Activated T-helper 1 cell treated with anti-CD3 and anti-CD28 coated beads, Interleukin-12 subunit alpha, Interleukin-12 subunit beta, Interleukin-2, Interleukin-4 antibody, amounts not matched to agents 30 ng/mL and 10 ng/mL and 1 ng/mL, durations not matched to agents 14 hours and 24 hours and 36 hours (primary cell): ENCODE data around the gene DAPK1. TPM values are rescaled to one million over a fixed set of nuclear protein-coding genes. Genes with fewer than 3 reads are reported as not detected.

Experiments used
- DNase-seq: peaks from one replicate; pipeline ENCODE4 v3.0.0; 2021; ENCODE audit warnings: low spot score
- H3K27ac Mint-ChIP-seq: one replicate; pipeline ENCODE4 v1.8.0; 2021; ENCODE audit warnings: mild to moderate bottlenecking, mixed read lengths
- H3K27me3 Mint-ChIP-seq: one replicate; pipeline ENCODE4 v1.8.0; 2022; ENCODE audit warnings: mild to moderate bottlenecking, moderate library complexity, mixed read lengths; ENCODE audit not compliant: insufficient read depth
- H3K36me3 Mint-ChIP-seq: one replicate; pipeline ENCODE4 v1.8.0; 2021; ENCODE audit warnings: low read depth, mixed read lengths
- H3K4me1 Mint-ChIP-seq: one replicate; pipeline ENCODE4 v1.8.0; 2021; ENCODE audit warnings: low read depth, mixed read lengths
- H3K4me3 Mint-ChIP-seq: one replicate; pipeline ENCODE4 v1.8.0; 2021; ENCODE audit warnings: mild to moderate bottlenecking, moderate library complexity, mixed read lengths
- H3K9me3 Mint-ChIP-seq: one replicate; pipeline ENCODE4 v1.8.0; 2021; ENCODE audit warnings: mixed read lengths
- intact Hi-C: fragments of 100-400 bp; cut with micrococcal nuclease; formaldehyde crosslinking; loops from one replicate; pipeline ENCODE4 v1.15.1; 2024
- total RNA-seq: library from RNA; stranded (reverse); gene quantifications from 2 replicates; pipeline ENCODE4 v1.2.3, GENCODE V29; 2022

The DAPK1 gene
- total RNA-seq, 1 donor from 2014 or later = 2.8 TPM

GRCh38 chr9:87648606-87649005 is 150.9 kb downstream of the DAPK1 start:
- intact Hi-C loops = no loop called here
- H3K36me3 Mint-ChIP-seq = no peaks in the 10 kb centered on the region
- H3K27ac Mint-ChIP-seq = no peak overlapping the region
- no peaks in the 10 kb centered on the region for H3K9me3 Mint-ChIP-seq
- DNase-seq = no peak
- H3K4me1 Mint-ChIP-seq = no peaks in the 10 kb centered on the region
- H3K27me3 Mint-ChIP-seq = no peaks in the 10 kb centered on the region
- no peak overlapping the region for H3K4me3 Mint-ChIP-seq

- peaks cover 3% of the 10 kb centered on the region for H3K27me3 Mint-ChIP-seq
- DNase-seq = no peak
- H3K4me3 Mint-ChIP-seq = no peak overlapping the region
- no peak overlapping the region for H3K27ac Mint-ChIP-seq
- no peaks in the 10 kb centered on the region for H3K4me1 Mint-ChIP-seq
- intact Hi-C loops = no loop called here
- H3K36me3 Mint-ChIP-seq = no peaks in the 10 kb centered on the region
- H3K9me3 Mint-ChIP-seq = no peaks in the 10 kb centered on the region
Measured at GRCh38 chr9:87650611-87651295, 153.1 kb downstream of the DAPK1 start.

DNA sequence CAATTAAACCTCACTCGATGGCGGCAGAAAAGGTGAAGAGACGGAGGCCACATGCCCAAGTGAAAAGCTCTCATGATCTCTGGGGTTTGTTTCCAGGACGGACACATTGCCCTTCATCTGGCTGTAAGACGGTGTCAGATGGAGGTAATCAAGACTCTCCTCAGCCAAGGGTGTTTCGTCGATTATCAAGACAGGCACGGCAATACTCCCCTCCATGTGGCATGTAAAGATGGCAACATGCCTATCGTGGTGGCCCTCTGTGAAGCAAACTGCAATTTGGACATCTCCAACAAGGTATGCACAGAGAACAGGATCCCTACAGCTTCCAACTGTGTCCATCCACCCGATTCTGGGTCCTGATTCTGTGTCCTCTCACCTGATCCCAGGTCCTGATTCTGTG is 153.8 kb downstream of the DAPK1 start:
- Mint-ChIP-seq H3K4me3 (no peak overlapping the region), H3K9me3 (no peaks in the 10 kb centered on the region), H3K27ac (no peak overlapping the region), H3K36me3 (no peaks in the 10 kb centered on the region), H3K4me1 (no peaks in the 10 kb centered on the region), H3K27me3 (peaks cover 3% of the 10 kb centered on the region)
- intact Hi-C loops = no loop called here
- DNase-seq = no peak

- no peaks in the 10 kb centered on the region for H3K36me3 Mint-ChIP-seq
Measured at GRCh38 chr9:87653941-87654340, 156.3 kb downstream of the DAPK1 start.

DNA sequence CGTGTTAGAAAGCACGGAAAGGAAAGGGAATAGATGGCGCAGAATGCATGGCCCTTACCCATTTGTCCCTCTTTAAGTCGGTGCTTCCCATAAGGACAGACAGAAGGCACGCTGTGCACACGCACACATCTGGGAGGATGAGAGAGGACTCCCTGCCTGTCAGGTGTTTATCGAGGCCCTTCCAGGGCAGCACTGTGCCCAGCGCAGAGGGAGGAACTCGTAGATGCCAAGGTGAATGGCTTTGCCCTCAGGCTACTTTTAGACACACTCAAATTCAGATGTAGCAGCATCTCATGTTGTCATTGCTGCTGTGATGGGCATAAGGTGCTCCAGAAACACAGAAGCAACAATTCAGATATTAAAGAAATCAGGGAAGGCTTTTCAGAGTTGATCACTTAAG is 158.1 kb downstream of the DAPK1 start:
- H3K36me3 Mint-ChIP-seq = no peaks in the 10 kb centered on the region
- peaks cover 6% of the 10 kb centered on the region for H3K27me3 Mint-ChIP-seq
- no peak for DNase-seq
- no peaks in the 10 kb centered on the region for H3K9me3 Mint-ChIP-seq
- no peaks in the 10 kb centered on the region for H3K4me1 Mint-ChIP-seq
- intact Hi-C loops = no loop called here
- H3K4me3 Mint-ChIP-seq = no peak overlapping the region
- H3K27ac Mint-ChIP-seq = no peak overlapping the region

More at GRCh38 chr9:87653941-87654340, 156.3 kb downstream of the DAPK1 start:
- Mint-ChIP-seq H3K9me3 (no peaks in the 10 kb centered on the region), H3K4me3 (no peak overlapping the region), H3K4me1 (no peaks in the 10 kb centered on the region), H3K27me3 (peaks cover 6% of the 10 kb centered on the region), H3K27ac (no peak overlapping the region)
- no peak for DNase-seq
- intact Hi-C loops = no loop called here

DNA sequence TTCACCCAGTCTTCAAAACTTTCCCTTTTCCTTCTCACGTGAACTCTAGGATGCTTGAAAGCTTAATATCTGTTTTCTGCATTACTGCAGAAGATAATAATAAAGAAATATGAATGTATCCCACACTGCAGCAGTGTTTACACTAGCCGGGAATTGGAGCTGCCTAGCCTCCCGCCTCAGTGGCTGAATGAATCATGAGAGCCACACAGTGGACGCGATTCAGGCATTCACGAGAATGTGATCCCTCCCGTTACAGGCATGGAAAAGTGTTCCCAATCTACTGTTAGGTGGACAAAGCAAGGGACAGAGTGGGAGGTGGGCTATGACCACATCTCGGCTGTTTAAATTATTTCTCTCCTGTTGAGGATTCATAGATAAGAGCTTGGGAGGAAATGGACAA is 158.8 kb downstream of the DAPK1 start:
- no peak for DNase-seq
- Mint-ChIP-seq H3K27ac (no peak overlapping the region), H3K4me3 (no peak overlapping the region), H3K27me3 (peaks cover 6% of the 10 kb centered on the region), H3K36me3 (no peaks in the 10 kb centered on the region), H3K4me1 (no peaks in the 10 kb centered on the region), H3K9me3 (no peaks in the 10 kb centered on the region)
- intact Hi-C loops = no loop called here

- no peak for DNase-seq
- no peaks in the 10 kb centered on the region for H3K4me1 Mint-ChIP-seq
Measured at GRCh38 chr9:87657190-87657589, 159.5 kb downstream of the DAPK1 start.

DNA sequence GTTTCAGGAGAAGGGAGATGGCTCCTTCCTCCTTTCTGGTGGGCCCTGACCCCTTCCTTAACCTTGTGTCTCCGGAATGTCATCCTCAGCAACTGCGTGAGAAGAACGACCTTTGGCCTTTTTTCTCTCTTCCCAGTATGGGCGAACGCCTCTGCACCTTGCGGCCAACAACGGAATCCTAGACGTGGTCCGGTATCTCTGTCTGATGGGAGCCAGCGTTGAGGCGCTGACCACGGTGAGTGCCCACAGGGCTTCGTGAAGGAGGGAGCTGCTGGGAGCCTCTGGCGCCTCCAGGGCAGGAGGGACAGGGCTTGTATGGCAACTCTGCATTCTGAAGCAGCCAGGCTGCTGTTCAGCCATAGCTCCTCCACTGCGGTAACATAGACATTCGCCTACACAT is 160.2 kb downstream of the DAPK1 start:
- H3K27me3 Mint-ChIP-seq = peaks cover 6% of the 10 kb centered on the region
- no peaks in the 10 kb centered on the region for H3K4me1 Mint-ChIP-seq
- no peak overlapping the region for H3K27ac Mint-ChIP-seq
- no peaks in the 10 kb centered on the region for H3K9me3 Mint-ChIP-seq
- H3K36me3 Mint-ChIP-seq = no peaks in the 10 kb centered on the region
- H3K4me3 Mint-ChIP-seq = no peak overlapping the region
- DNase-seq = no peak
- intact Hi-C loops = no loop called here

More at GRCh38 chr9:87657190-87657589, 159.5 kb downstream of the DAPK1 start:
- H3K9me3 Mint-ChIP-seq = no peaks in the 10 kb centered on the region
- H3K27ac Mint-ChIP-seq = no peak overlapping the region
- H3K4me3 Mint-ChIP-seq = no peak overlapping the region
- H3K27me3 Mint-ChIP-seq = peaks cover 6% of the 10 kb centered on the region
- intact Hi-C loops = no loop called here
- no peaks in the 10 kb centered on the region for H3K36me3 Mint-ChIP-seq

- no peaks in the 10 kb centered on the region for H3K36me3 Mint-ChIP-seq
- H3K4me1 Mint-ChIP-seq = no peaks in the 10 kb centered on the region
- H3K27me3 Mint-ChIP-seq = peaks cover 6% of the 10 kb centered on the region
- H3K4me3 Mint-ChIP-seq = no peak overlapping the region
- no peak overlapping the region for H3K27ac Mint-ChIP-seq
- no peak for DNase-seq
- H3K9me3 Mint-ChIP-seq = no peaks in the 10 kb centered on the region
- intact Hi-C loops = no loop called here
Measured at GRCh38 chr9:87658511-87658910, 160.8 kb downstream of the DAPK1 start.

GRCh38 chr9:87659534-87660419 is 162.1 kb downstream of the DAPK1 start:
- no peak overlapping the region for H3K4me3 Mint-ChIP-seq
- no peaks in the 10 kb centered on the region for H3K9me3 Mint-ChIP-seq
- no peaks in the 10 kb centered on the region for H3K4me1 Mint-ChIP-seq
- H3K36me3 Mint-ChIP-seq = no peaks in the 10 kb centered on the region
- H3K27me3 Mint-ChIP-seq = peaks cover 3% of the 10 kb centered on the region
- no peak overlapping the region for H3K27ac Mint-ChIP-seq
- intact Hi-C loops = loop anchor here (10.0 kb wide), 1 partner anchor 1245 kb away; no protein-coding TSS in a partner anchor
- no peak for DNase-seq

GRCh38 chr9:87661241-87661640 is 163.6 kb downstream of the DAPK1 start:
- Mint-ChIP-seq H3K9me3 (no peaks in the 10 kb centered on the region), H3K36me3 (no peaks in the 10 kb centered on the region), H3K27ac (no peak overlapping the region), H3K4me3 (no peak overlapping the region), H3K4me1 (no peaks in the 10 kb centered on the region), H3K27me3 (peaks cover 3% of the 10 kb centered on the region)
- intact Hi-C loops = loop anchor here (10.0 kb wide), 1 partner anchor 1246 kb away; no protein-coding TSS in a partner anchor
- DNase-seq = no peak

- no peak for DNase-seq
- H3K27ac Mint-ChIP-seq = no peak overlapping the region
- H3K4me1 Mint-ChIP-seq = no peaks in the 10 kb centered on the region
- intact Hi-C loops = loop anchor here (1.0 to 10.0 kb wide), 2 partner anchors 326 to 1248 kb away; no protein-coding TSS in a partner anchor
- no peaks in the 10 kb centered on the region for H3K27me3 Mint-ChIP-seq
- no peaks in the 10 kb centered on the region for H3K36me3 Mint-ChIP-seq
- no peaks in the 10 kb centered on the region for H3K9me3 Mint-ChIP-seq
- no peak overlapping the region for H3K4me3 Mint-ChIP-seq
Measured at GRCh38 chr9:87662808-87663528, 165.3 kb downstream of the DAPK1 start.
